GM18507 (cell line): Measurements from ENCODE around the gene ESPNL.
"Not testable (repeated sequence)": the region's sequence is repeated elsewhere in the genome, so short reads cannot be mapped to it uniquely, and the experiment has no call there.

ENCODE experiments used
- DNase-seq: peaks from one replicate; pipeline ENCODE4 v3.0.0; 2011; ENCODE audit warnings: low read depth; ENCODE audit not compliant: insufficient read length; ENCODE audit errors: extremely low spot score
- FAIRE-seq: peaks from 2 replicates; lab custom pipeline; 2011; peaks lifted over from hg19 to GRCh38; lab: Jason Lieb, UNC

Gene ESPNL

DNA sequence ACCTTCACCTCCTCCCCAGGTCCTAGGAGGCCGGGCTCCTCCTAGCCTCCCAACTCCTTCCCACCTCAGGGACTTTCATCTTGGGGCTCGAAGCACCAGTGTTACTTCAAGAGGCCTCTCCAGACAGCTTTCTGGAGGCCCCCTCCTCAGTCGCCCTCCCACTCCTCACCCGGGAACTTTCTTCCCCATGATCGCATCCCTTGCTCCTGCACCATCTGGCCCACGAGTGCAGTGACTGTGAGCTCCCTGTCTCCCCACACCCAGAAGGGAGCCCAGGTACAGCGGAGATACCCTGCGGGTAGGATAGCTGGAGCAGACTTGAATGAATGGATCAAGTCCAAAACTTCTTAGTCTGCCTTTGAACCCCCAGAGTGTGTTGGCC lies 64.8 kb downstream of the ESPNL start:
- DNase-seq = no peak
- FAIRE-seq = no peak

GRCh38 chr2:238165288-238165921 lies 65.3 kb downstream of the ESPNL start:
- no peak for DNase-seq
- no peak for FAIRE-seq

GRCh38 chr2:238166391-238167343 lies 66.5 kb downstream of the ESPNL start:
- DNase-seq = no peak
- FAIRE-seq = no peak

DNA sequence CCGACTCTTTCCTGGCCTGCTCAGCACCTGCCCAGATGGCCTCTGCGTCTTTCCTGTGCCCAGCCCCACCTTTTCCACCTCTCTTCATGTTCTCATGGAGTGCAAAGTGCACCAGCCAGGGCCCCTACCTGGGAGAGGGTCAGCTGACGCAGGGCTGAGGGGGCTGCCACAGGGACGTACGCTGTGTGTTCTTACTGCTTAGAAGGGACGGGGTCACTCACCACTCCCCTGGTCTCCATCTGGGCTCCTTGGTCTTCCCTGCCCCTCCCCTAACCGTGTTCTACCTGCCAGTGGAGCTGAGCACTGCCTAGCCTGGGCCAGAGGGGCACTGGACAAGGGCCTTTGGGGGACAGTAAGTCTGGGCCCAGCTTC lies 67.2 kb downstream of the ESPNL start:
- no peak for FAIRE-seq

DNA sequence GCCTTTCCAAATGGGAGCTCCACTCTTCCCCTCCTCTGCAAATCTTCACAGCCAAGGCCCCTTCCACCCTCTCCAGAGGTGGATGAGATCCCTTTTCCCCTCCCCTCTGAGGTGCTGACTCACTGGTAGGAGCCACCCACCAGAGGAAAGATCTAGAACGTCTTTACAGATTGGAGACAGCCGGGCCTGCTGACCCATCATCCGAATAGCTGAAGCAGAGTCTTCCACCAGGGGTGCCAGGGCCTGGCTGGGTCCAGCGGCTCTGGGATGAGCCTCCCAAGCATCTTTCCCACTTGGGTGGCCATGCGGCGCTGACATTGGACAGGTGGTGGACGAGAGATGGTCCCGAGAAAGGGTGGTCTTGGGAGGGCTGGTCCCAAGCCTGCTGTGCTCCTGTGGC lies 67.6 kb downstream of the ESPNL start:
- FAIRE-seq = no peak

More for the DNA sequence above, 67.2 kb downstream of the ESPNL start:
- DNase-seq = no peak

GRCh38 chr2:238168196-238169047 lies 68.3 kb downstream of the ESPNL start:
- FAIRE-seq (no peak), DNase-seq (no peak)

More for the DNA sequence above, 67.6 kb downstream of the ESPNL start:
- DNase-seq = no peak

GRCh38 chr2:238169048-238169707 lies 69.0 kb downstream of the ESPNL start:
- FAIRE-seq (no peak), DNase-seq (no peak)

GRCh38 chr2:238169708-238170251 lies 69.6 kb downstream of the ESPNL start:
- DNase-seq (no peak), FAIRE-seq (no peak)

DNA sequence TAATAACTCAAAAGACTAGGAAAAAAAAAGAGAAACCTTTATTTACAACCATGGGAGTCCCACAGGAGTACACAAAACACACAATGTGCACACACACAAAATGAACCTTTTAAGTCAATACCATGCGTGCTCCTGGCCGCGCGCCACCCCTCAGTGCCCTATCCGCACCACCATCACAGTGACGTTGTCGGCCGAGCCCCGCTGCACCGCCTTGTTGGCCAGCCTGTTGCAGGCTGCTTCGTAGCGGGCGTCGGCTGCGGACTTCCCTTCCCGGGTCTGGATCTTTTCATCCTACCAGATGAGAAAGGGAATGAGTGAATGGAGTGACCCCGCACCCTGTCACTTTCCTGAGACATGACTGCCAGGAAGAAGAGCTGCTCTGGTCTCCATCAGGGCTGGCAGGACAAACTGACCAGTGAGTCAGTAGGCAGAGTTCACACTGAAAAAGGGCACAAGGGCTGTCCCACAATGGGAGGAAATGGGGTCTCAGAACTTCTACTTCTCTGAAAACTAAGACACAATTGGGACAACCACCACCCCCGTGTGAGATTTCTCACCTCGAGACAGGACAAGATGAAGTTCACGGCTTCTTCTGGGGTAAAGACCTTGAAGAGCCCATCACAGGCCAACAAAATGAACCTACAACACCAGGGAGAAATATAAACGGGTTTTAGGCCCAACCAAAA lies 70.4 kb downstream of the ESPNL start:
- DNase-seq (no peak), FAIRE-seq (no peak)

- not testable (repeated sequence) for DNase-seq, FAIRE-seq
These were observed 70.9 kb downstream of the ESPNL start for GRCh38 chr2:238171072-238171431.

DNA sequence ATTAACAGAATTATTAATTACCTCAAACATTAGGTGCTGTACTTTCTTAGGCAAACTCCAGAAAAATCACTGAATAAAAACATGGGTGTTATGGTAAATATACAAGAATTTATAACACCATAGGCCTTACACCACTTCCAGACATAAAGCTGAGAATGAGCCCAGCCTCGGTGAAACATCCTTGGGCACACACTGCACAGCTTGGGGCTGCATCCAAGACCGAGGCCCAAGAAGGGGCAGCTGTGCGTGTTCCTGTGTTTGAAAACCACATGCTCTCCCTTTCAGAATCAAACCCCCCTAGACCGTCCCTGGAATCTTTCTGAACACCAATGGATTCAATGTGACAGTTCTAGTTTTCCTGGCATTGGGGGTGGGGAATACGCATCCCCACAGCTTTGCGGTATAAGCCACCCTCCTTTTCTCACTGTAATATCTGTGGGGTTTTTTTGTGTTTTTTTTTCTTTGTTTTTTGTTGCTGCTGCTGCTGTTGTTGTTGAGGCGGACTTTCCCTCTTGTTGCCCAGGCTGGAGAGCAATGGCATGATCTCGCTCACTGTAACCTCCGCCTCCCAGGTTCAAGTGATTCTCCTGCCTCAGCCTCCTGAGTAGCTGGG lies 71.5 kb downstream of the ESPNL start:
- DNase-seq (no peak), FAIRE-seq (no peak)

DNA sequence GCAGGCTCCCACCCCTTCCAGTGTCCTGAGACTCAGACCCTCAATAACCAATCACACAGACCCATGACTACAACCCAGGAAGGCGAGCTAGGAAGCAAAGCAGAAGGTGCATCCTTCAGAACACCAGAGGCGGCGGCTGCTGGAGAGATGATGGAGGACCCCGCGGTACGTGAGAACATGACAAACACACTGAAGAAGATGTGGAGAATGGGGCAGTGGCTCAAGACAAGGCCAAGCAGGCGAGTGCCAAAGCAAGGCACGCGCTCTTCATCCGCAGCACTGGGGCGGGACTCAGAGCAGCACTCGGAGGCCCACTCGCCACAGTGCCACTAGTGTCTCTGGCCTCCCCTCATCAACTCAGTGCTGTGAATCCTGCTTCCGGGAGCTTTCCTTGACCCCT lies 72.3 kb downstream of the ESPNL start:
- no peak for DNase-seq
- no peak for FAIRE-seq

- no peak for DNase-seq
- FAIRE-seq = no peak
These were observed 73.6 kb downstream of the ESPNL start for GRCh38 chr2:238173692-238174091.

DNA sequence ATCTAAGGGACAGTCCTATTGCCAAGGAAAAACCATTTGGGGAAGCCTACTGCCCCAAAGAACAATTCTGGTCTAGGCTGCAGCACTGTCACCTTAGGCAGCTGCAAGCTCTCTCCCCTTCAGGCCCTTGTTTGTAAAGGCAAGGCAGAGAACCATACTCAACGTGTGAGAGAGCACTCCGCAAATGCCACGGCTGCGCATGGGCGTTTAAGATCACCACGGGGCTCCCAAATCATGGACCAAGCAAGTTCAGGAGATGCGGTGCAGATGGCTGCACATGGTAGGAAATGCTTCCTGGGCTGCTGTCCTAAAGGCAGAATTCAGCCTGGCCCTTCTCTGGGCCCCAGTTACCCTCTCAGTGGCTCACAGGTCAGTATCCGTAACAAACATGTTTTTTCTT lies 74.2 kb downstream of the ESPNL start:
- DNase-seq (no peak), FAIRE-seq (no peak)

DNA sequence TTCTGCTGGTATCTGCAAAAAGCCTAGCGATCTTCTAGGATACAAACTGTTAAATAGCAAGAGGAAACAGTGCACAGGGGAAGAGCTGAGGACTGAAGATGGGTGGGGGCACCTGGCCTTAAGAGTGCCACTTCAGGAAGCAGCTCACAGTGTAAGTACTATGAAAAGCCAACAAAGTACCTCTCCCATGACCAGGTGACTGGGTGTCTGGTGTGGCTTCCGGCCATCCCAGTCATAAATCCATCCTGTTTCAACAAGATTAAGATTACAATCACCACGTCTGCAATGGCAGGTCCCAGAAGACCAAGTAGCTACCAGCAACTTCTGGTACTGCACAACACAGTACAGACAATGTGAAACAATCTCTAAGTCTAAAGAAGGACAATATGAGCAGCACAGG lies 74.6 kb downstream of the ESPNL start:
- no peak for FAIRE-seq
- DNase-seq = no peak

GRCh38 chr2:238176613-238177012 lies 76.5 kb downstream of the ESPNL start:
- DNase-seq = no peak
- no peak for FAIRE-seq

- DNase-seq (no peak), FAIRE-seq (no peak)
These were observed 80.4 kb downstream of the ESPNL start for GRCh38 chr2:238180554-238180953.

DNA sequence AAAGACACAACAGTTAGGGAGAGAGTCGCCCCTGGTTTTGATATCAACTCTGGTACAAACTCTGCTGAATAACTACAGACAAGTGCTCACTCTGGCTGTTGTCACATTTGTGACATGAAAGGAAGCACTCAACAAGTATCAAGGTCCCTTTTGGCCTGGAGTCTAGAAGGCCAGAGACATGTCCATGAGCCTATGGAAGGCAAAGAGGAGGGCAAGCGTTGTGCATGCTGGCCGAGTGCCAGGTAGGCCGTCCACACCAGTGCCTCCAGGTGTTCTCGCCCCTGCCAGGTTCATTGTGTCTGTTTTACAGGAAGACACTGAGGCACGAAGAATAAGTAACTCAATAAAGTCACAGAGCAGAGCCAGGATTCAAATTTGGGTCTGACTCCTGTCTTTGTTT lies 82.2 kb downstream of the ESPNL start:
- DNase-seq (no peak), FAIRE-seq (no peak)
